ENCODE results near the gene GH2.

GH2 gene

DNA sequence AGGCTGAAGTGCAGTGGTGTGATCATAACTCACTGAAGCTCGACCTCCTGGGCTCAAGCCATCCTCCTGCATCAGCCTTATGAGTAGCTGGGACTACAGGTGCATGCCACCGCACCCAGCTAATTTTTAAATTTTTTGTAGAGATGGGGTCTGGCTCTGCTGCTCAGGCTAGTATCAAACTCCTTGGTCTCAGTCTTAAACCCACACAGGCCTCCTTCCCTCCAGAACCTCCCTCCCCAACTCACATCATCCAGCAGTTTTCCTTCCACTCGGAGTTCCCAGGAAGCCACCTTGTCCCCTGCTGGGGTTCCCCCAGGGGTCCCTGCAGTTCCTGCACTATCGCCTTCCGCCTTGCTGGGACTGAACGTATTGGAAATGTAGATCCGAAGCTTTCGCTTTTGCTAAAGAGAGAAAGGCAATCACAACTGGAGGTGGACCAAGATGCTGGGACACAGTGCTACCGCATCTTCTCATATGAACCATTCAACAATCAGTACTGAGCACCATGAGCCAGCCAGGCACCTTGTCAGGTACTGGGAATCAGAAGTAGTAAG lies 46.5 kb downstream of the GH2 start:
- no peak for DNase-seq (ENCODE audit: low spot score)
- TF ChIP-seq CTCF (IDR thresholded peaks at IDR 0.05; ENCODE audit: borderline replicate concordance, control extremely low read depth, extremely low read depth, insufficient read depth, missing control alignments), result no peak
- in situ Hi-C loops (cut with MboI; ENCODE audit: low sequenced_read_pairs, unreplicated experiment), result no loop called here

DNA sequence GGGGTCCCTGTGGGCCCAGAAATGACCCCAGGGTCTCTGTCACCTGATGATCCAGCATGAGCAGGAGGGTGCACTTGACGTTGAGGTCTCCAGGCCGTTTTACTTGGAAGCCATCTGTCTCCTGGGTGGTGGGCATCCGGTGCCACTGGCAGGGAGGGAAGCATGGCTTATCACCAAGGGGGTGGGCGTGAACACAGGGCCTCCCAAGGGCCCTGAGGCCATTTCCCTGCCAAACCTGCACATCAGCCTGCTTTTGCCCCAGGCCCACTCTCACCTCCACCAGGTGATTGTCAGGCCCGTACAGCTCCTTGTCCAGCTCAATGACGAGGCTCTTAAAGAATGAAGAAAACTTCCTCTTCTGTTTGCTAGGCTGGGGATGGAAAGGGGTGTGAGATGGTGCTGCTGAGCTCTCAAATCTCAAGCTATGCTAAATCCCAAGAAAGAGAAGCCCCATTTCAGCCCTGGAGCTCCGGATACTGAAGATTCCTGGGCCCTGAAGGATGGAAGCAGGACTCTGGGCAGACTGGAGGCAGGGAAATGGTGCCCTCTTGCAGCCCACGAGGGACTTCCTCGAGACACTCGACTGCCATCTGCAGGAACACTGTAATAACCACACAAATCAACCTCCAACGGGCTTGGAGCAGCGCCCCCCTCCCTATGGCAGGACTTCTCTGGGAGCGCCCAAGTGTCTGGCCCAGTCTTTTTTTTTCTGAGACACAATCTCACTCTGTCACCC lies 47.1 kb downstream of the GH2 start:
- DNase-seq (ENCODE audit: low spot score), result peak; percentile 75
- TF ChIP-seq CTCF (IDR thresholded peaks at IDR 0.05; ENCODE audit: borderline replicate concordance, control extremely low read depth, extremely low read depth, insufficient read depth, missing control alignments), result peak; percentile 31
- in situ Hi-C loops (cut with MboI; ENCODE audit: low sequenced_read_pairs, unreplicated experiment), result no loop called here

GRCh38 chr17:63833741-63834373 lies 47.9 kb downstream of the GH2 start:
- in situ Hi-C loops (cut with MboI; ENCODE audit: low sequenced_read_pairs, unreplicated experiment), result no loop called here

GRCh38 chr17:63833026-63833740 lies 48.6 kb downstream of the GH2 start:
- in situ Hi-C loops (cut with MboI; ENCODE audit: low sequenced_read_pairs, unreplicated experiment), result no loop called here
- no peak for DNase-seq (ENCODE audit: low spot score)
- no peak for TF ChIP-seq CTCF (IDR thresholded peaks at IDR 0.05; ENCODE audit: borderline replicate concordance, control extremely low read depth, extremely low read depth, insufficient read depth, missing control alignments)

More at GRCh38 chr17:63833741-63834373, 47.9 kb downstream of the GH2 start:
- no peak for DNase-seq (ENCODE audit: low spot score)
- no peak for TF ChIP-seq CTCF (IDR thresholded peaks at IDR 0.05; ENCODE audit: borderline replicate concordance, control extremely low read depth, extremely low read depth, insufficient read depth, missing control alignments)

DNA sequence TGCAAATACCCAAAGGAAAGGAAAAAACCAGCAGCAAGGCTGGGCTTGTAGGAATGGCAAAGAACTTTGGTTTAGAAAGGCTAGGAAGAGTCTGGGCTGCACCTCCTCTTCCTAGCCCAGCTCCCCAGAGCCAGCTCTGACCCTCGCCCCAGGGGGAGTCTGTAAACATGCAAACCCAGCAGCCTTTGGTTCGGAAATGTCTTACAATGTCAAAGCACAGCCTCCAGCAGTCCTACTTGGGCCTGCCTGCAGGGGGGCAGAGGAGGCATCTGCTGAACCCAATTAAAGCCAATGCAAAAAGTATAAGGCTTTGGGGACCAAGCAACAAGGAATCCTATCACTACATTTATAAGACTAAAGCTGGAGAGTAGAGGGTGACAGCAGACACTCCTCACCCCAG lies 49.3 kb downstream of the GH2 start:
- no peak for DNase-seq (ENCODE audit: low spot score)
- in situ Hi-C loops (cut with MboI; ENCODE audit: low sequenced_read_pairs, unreplicated experiment), result no loop called here
- no peak for TF ChIP-seq CTCF (IDR thresholded peaks at IDR 0.05; ENCODE audit: borderline replicate concordance, control extremely low read depth, extremely low read depth, insufficient read depth, missing control alignments)

GRCh38 chr17:63832014-63832413 lies 49.7 kb downstream of the GH2 start:
- no peak for TF ChIP-seq CTCF (IDR thresholded peaks at IDR 0.05; ENCODE audit: borderline replicate concordance, control extremely low read depth, extremely low read depth, insufficient read depth, missing control alignments)
- in situ Hi-C loops (cut with MboI; ENCODE audit: low sequenced_read_pairs, unreplicated experiment), result no loop called here
- no peak for DNase-seq (ENCODE audit: low spot score)

All from GM13976 (cell line).